HG03066 (cell line): ENCODE measurements around the gene BORCS8.
"Not testable (repeated sequence)": the region's sequence is repeated elsewhere in the genome, so short reads cannot be mapped to it uniquely, and the experiment has no call there.

Experiments used
- ATAC-seq: cut with Tn5 transposase; IDR thresholded peaks from one replicate; pipeline ENCODE4 v1.9.1; 2021; ENCODE audit warnings: low read depth; ENCODE audit not compliant: unreplicated experiment

The BORCS8 gene

GRCh38 chr19:19154768-19155494 lies 37.0 kb downstream of the BORCS8 start:
- ATAC-seq = no peak

- no peak for ATAC-seq
Observed at GRCh38 chr19:19152668-19153384, 39.1 kb downstream of the BORCS8 start.

- ATAC-seq = no peak
Observed at GRCh38 chr19:19151418-19151817, 40.5 kb downstream of the BORCS8 start.

GRCh38 chr19:19149435-19149834 lies 42.5 kb downstream of the BORCS8 start:
- ATAC-seq = no peak

GRCh38 chr19:19148504-19148903 lies 43.4 kb downstream of the BORCS8 start:
- not testable (repeated sequence) for ATAC-seq

- ATAC-seq = no peak
Observed at GRCh38 chr19:19147344-19147743, 44.6 kb downstream of the BORCS8 start.

- no peak for ATAC-seq
Observed at GRCh38 chr19:19146865-19147264, 45.1 kb downstream of the BORCS8 start.

GRCh38 chr19:19145684-19146608 lies 46.0 kb downstream of the BORCS8 start:
- ATAC-seq = no peak

GRCh38 chr19:19145281-19145680 lies 46.7 kb downstream of the BORCS8 start:
- no peak for ATAC-seq

- no peak for ATAC-seq
Observed at GRCh38 chr19:19142347-19142746, 49.6 kb downstream of the BORCS8 start.

GRCh38 chr19:19140476-19140875 lies 51.5 kb downstream of the BORCS8 start:
- ATAC-seq = no peak

- no peak for ATAC-seq
Observed at GRCh38 chr19:19139876-19140229, 52.1 kb downstream of the BORCS8 start.

- ATAC-seq = peak; percentile 98
Observed at GRCh38 chr19:19138109-19138981, 53.6 kb downstream of the BORCS8 start, which contains the start of gene TMEM161A. Gene TMEM161A, minus strand, starts transcription at chr19:19138478. Its CDS starts 50 bp downstream, at chr19:19138428.

- no peak for ATAC-seq
Observed at GRCh38 chr19:19137556-19138108, 54.3 kb downstream of the BORCS8 start.

GRCh38 chr19:19135713-19136112 lies 56.2 kb downstream of the BORCS8 start:
- ATAC-seq = not testable (repeated sequence)

- no peak for ATAC-seq
Observed at GRCh38 chr19:19134687-19135158, 57.2 kb downstream of the BORCS8 start.

GRCh38 chr19:19133985-19134384 lies 58.0 kb downstream of the BORCS8 start:
- ATAC-seq = no peak

- no peak for ATAC-seq
Observed at GRCh38 chr19:19132912-19133311, 59.0 kb downstream of the BORCS8 start.

GRCh38 chr19:19131989-19132388 lies 60.0 kb downstream of the BORCS8 start:
- no peak for ATAC-seq
